Smooth muscle cell (in vitro differentiated cells): ENCODE data around the gene OMA1. TPM values are rescaled to one million over a fixed set of nuclear protein-coding genes. Genes with fewer than 3 reads are reported as not detected.

Experiments used
- DNase-seq: peaks from one replicate; lab custom pipeline; 2025; ENCODE audit not compliant: unreplicated experiment; lab: John Stamatoyannopoulos, UW
- H2AFZ ChIP-seq: fragments of 200-600 bp; sonication (generic); 2 replicates; pipeline ENCODE4 v1.6.0; 2016; ENCODE audit warnings: antibody characterized with exemption, low read depth, mild to moderate bottlenecking
- H3F3A ChIP-seq: fragments of 200-600 bp; sonication (generic); 2 replicates; pipeline ENCODE4 v1.6.0; 2017; ENCODE audit warnings: antibody characterized with exemption, low read depth
- H3K27ac ChIP-seq: fragments of 200-600 bp; sonication (generic); 2 replicates; pipeline ENCODE4 v1.5.1; 2016; ENCODE audit warnings: low read depth, mild to moderate bottlenecking
- H3K27me3 ChIP-seq: fragments of 200-600 bp; sonication (generic); 2 replicates; pipeline ENCODE4 v1.6.1; 2016; ENCODE audit warnings: low read depth, mild to moderate bottlenecking
- H3K36me3 ChIP-seq: fragments of 200-600 bp; sonication (generic); 2 replicates; pipeline ENCODE4 v1.5.1; 2016; ENCODE audit warnings: low read depth
- H3K4me1 ChIP-seq: fragments of 200-600 bp; sonication (generic); 2 replicates; pipeline ENCODE4 v1.5.1; 2016; ENCODE audit warnings: low read depth
- H3K4me2 ChIP-seq: fragments of 200-600 bp; sonication (generic); 2 replicates; pipeline ENCODE4 v1.6.0; 2016; ENCODE audit warnings: mild to moderate bottlenecking
- H3K4me3 ChIP-seq: fragments of 200-600 bp; sonication (generic); 2 replicates; pipeline ENCODE4 v1.5.1; 2016; ENCODE audit warnings: mild to moderate bottlenecking
- H3K79me2 ChIP-seq: fragments of 200-600 bp; sonication (generic); 2 replicates; pipeline ENCODE4 v1.6.0; 2016; ENCODE audit warnings: low read depth, mild to moderate bottlenecking
- H3K9ac ChIP-seq: fragments of 200-600 bp; sonication (generic); 2 replicates; pipeline ENCODE4 v1.6.0; 2016; ENCODE audit warnings: low read depth
- H3K9me3 ChIP-seq: fragments of 200-600 bp; sonication (generic); replicated peaks from 2 replicates; pipeline ENCODE4 v1.5.1; 2016; ENCODE audit warnings: low read depth
- H4K20me1 ChIP-seq: fragments of 200-600 bp; sonication (generic); 2 replicates; pipeline ENCODE4 v1.6.0; 2016; ENCODE audit warnings: low read depth
- CTCF ChIP-seq: fragments of 200-600 bp; sonication (generic); IDR thresholded peaks from 2 replicates; pipeline ENCODE4 v1.5.1; 2017; ENCODE audit warnings: borderline replicate concordance, mild to moderate bottlenecking, antibody characterized with exemption; ENCODE audit not compliant: insufficient read depth, poor library complexity, severe bottlenecking
- WGBS: methylation state at CpG from one replicate; pipeline ENCODE4 v1.1.7; 2016; ENCODE audit warnings: low lambda C conversion rate; 5-methylcytosine and 5-hydroxymethylcytosine counted together
- polyA plus RNA-seq: library from polyadenylated mRNA; unstranded; fragments of >200 nt; fragmentation: Nextera tagmentation; extraction: Ambion mirVana; gene quantifications from 2 replicates; pipeline ENCODE4 v1.2.1, GENCODE V29; 2016
- total RNA-seq: library from RNA; depleted of rRNA; stranded (reverse); fragments of >200 nt; gene quantifications from 2 replicates; pipeline ENCODE4 v1.2.3, GENCODE V29; 2014

The OMA1 gene
- total and polyA plus RNA-seq, 2 experiments from 2014 or later: 4.4 to 12.5 TPM

DNA sequence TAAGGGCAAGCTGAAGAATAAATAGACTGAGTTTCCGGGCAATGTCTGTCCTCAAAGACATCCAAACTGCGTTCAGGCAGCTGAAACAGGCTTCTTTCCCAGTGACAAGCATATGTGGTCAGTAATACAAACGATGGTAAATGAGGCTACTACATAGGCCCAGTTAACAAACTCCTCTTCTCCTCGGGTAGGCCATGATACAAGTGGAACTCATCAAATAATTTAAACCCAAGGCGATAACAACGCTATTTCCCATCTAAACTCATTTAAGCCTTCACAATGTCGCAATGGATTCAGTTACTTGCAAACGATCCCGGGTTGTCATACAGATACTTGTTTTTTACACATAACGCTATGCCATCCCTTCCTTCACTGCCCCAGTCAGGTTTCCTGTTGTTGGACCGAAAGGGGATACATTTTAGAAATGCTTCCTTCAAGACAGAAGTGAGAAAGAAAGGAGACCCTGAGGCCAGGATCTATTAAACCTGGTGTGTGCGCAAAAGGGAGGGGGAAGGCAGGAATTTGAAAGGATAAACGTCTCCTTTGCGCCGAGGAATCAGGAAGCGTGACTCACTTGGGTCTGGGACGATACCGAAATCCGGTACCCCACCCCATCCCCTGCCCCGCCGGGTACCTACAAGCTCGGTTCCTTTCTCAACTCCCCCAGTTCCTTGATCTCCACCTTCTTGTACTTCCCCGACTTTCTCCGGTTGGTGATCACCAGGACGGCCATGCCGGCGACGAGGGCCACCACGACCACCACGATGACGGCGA lies 29.2 kb upstream of the OMA1 start:
- H3K36me3 ChIP-seq: no peaks in the 10 kb centered on the region
- 92% methylated on average over 26 of the region's 32 CpGs for WGBS
- H4K20me1 ChIP-seq: no peaks in the 10 kb centered on the region
- no peak for DNase-seq
- no peak overlapping the region for H3K4me3 ChIP-seq
- H3F3A ChIP-seq: no peaks in the 10 kb centered on the region
- H3K4me2 ChIP-seq: no peak overlapping the region
- no peaks in the 10 kb centered on the region for H3K9me3 ChIP-seq
- no peak for TF ChIP-seq CTCF
- peaks cover 16% of the 10 kb centered on the region for H3K27me3 ChIP-seq
- no peaks in the 10 kb centered on the region for H3K4me1 ChIP-seq
- no peak overlapping the region for H3K27ac ChIP-seq
- H3K79me2 ChIP-seq: no peaks in the 10 kb centered on the region
- no peak overlapping the region for H2AFZ ChIP-seq
- no peak overlapping the region for H3K9ac ChIP-seq

DNA sequence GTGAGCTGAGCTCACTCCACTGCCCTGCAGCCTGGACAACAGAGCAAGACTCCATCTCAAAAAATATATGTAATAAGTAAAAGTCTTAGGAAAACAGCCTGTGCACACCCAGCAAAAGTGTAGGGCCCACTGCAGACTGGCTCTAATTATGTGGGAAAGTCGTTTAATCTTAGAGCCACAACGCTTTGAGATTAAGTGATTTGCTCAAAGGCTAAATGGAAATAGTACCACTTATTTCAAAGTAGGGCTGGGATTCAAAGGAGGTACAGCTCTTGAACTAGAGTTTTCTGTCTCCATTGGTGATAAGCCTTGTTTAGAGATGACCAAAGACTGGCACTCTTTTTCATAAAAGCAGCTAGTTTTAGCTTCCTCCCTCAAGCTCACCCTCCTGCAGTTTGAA lies 28.3 kb upstream of the OMA1 start:
- no peaks in the 10 kb centered on the region for H3K9me3 ChIP-seq
- no peaks in the 10 kb centered on the region for H3K36me3 ChIP-seq
- H3F3A ChIP-seq: no peaks in the 10 kb centered on the region
- H3K27ac ChIP-seq: no peak overlapping the region
- no peak overlapping the region for H3K9ac ChIP-seq
- no peaks in the 10 kb centered on the region for H3K4me1 ChIP-seq
- no peaks in the 10 kb centered on the region for H3K79me2 ChIP-seq
- H3K4me3 ChIP-seq: no peak overlapping the region
- no peak overlapping the region for H3K4me2 ChIP-seq
- H4K20me1 ChIP-seq: no peaks in the 10 kb centered on the region
- WGBS: 67% methylated on average over 2 of the region's 2 CpGs
- peaks cover 16% of the 10 kb centered on the region for H3K27me3 ChIP-seq
- H2AFZ ChIP-seq: no peak overlapping the region
- no peak for DNase-seq
- no peak for TF ChIP-seq CTCF

DNA sequence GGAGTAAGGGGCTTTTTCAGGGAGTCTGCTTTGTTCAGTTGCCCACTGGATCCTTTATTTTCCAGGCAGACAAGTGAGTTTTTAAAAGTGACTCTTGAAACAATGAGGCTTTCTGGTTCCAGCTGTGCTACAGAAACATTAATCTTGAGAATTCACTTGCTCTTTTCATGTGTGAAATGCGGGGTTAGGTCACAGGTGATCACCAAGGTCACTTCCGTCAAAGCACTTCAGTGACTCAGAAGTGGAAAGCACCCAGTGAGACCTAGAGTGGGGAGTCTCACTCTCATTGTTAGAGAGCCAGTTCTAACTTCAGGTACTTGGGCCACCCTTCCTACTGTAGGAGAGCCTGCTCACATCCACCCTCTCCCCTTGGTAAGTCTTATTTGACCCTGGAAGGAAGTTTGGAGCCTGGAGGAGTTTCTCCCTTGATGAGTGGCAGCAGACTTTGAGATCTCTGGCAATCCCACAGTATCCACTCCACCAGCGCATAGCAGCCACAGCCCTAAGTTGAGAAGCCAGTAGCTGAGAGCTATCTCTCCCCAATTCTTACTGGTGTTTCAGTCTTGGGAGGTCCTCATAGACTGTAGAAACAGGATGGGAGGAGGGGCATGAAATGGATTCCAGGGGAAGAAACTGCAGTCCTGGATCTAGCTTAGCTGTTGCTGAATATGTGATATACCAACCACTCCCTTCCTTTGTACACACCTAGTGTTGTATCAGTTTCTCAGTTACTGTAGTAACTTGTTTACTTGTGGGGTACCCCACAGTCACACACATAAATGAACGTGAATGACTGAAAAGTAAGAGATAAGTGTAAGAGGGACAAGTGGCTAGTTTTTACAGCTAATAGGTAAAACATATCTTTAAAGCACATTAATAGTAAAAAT lies 27.4 kb upstream of the OMA1 start:
- Histone ChIP-seq H2AFZ (no peak overlapping the region), H3K4me3 (no peak overlapping the region), H3K9me3 (no peaks in the 10 kb centered on the region), H3K9ac (no peak overlapping the region), H3F3A (no peaks in the 10 kb centered on the region), H3K27ac (no peak overlapping the region), H3K36me3 (no peaks in the 10 kb centered on the region), H3K27me3 (peaks cover 16% of the 10 kb centered on the region), H4K20me1 (no peaks in the 10 kb centered on the region), H3K4me2 (no peak overlapping the region), H3K79me2 (no peaks in the 10 kb centered on the region), H3K4me1 (no peaks in the 10 kb centered on the region)
- DNase-seq: no peak
- WGBS: 77% methylated on average over 4 of the region's 4 CpGs
- no peak for TF ChIP-seq CTCF
